Neuronal stem cell (in vitro differentiated cells): ENCODE data around the gene TBC1D5.

Source experiments
- DNase-seq: peaks from one replicate; pipeline ENCODE4 v3.0.0-alpha.2; 2013; ENCODE audit warnings: low spot score
- H2AFZ ChIP-seq: one replicate; pipeline ENCODE4 v1.6.1; 2013; ENCODE audit warnings: mild to moderate bottlenecking, low read length, inconsistent platforms
- H2AK5ac ChIP-seq: 2 replicates; pipeline ENCODE4 v1.6.1; 2013; ENCODE audit warnings: low read depth, mild to moderate bottlenecking, inconsistent platforms, low read length, moderate library complexity, mixed read lengths
- H2BK120ac ChIP-seq: 2 replicates; pipeline ENCODE4 v1.6.1; 2013; ENCODE audit warnings: low read depth, mild to moderate bottlenecking, inconsistent platforms, low read length, moderate library complexity, mixed read lengths
- H2BK12ac ChIP-seq: one replicate; pipeline ENCODE4 v1.6.1; 2013; ENCODE audit warnings: low read length, inconsistent platforms
- H2BK15ac ChIP-seq: 2 replicates; pipeline ENCODE4 v1.6.1; 2013; ENCODE audit warnings: mild to moderate bottlenecking, low read length, inconsistent platforms, mixed read lengths
- H2BK5ac ChIP-seq: one replicate; pipeline ENCODE4 v1.6.1; 2013; ENCODE audit warnings: inconsistent platforms, mild to moderate bottlenecking, low read length, moderate library complexity
- H3K14ac ChIP-seq: one replicate; pipeline ENCODE4 v1.6.1; 2013; ENCODE audit warnings: low read length, inconsistent platforms
- H3K18ac ChIP-seq: 2 replicates; pipeline ENCODE4 v1.6.1; 2013; ENCODE audit warnings: low read length, inconsistent platforms
- H3K23ac ChIP-seq: 2 replicates; pipeline ENCODE4 v1.6.1; 2013; ENCODE audit warnings: low read depth, mild to moderate bottlenecking, mixed read lengths, low read length, inconsistent platforms; ENCODE audit not compliant: poor library complexity
- H3K27ac ChIP-seq: replicated peaks from 3 replicates; pipeline ENCODE4 v1.5.1; 2013; ENCODE audit warnings: low read length, inconsistent platforms
- H3K27me3 ChIP-seq, 3 experiments: 2 replicates each; pipeline ENCODE4 v1.6.1; 2013; ENCODE audit warnings: low read length in 3 of 3, mild to moderate bottlenecking in 2 of 3, inconsistent platforms in 1 of 3, low read depth in 1 of 3, mixed read lengths in 1 of 3, moderate library complexity in 1 of 3; ENCODE audit not compliant: control insufficient read depth in 3 of 3, insufficient read depth in 3 of 3
- H3K36me3 ChIP-seq, 2 donors: replicated peaks in 1 of 2; 2 replicates each; pipeline ENCODE4 v1.6.1; 2013; ENCODE audit warnings: low read length in 2 of 2; ENCODE audit not compliant: control insufficient read depth in 2 of 2, insufficient read depth in 2 of 2
- H3K4ac ChIP-seq: 2 replicates; pipeline ENCODE4 v1.6.1; 2013; ENCODE audit warnings: inconsistent platforms, mild to moderate bottlenecking, low read length, moderate library complexity
- H3K4me1 ChIP-seq, 2 donors: 1 replicate in 1 of 2; 2 replicates in 1 of 2; pipeline ENCODE4 v1.6.1; 2013; ENCODE audit warnings: low read length in 2 of 2, low read depth in 1 of 2; ENCODE audit not compliant: control insufficient read depth in 2 of 2, insufficient read depth in 1 of 2
- H3K4me2 ChIP-seq: one replicate; pipeline ENCODE4 v1.6.1; 2013; ENCODE audit warnings: mild to moderate bottlenecking, low read length, inconsistent platforms; ENCODE audit not compliant: insufficient read depth, poor library complexity, severe bottlenecking
- H3K4me3 ChIP-seq, 2 donors: 2 replicates each; pipeline ENCODE4 v1.5.1; 2013; ENCODE audit warnings: low read length in 2 of 2, mild to moderate bottlenecking in 2 of 2, inconsistent platforms in 1 of 2, moderate library complexity in 1 of 2
- H3K79me1 ChIP-seq: one replicate; pipeline ENCODE4 v1.6.1; 2013; ENCODE audit warnings: low read depth, mild to moderate bottlenecking, inconsistent platforms, low read length, moderate library complexity
- H3K9ac ChIP-seq: one replicate; pipeline ENCODE4 v1.6.1; 2013; ENCODE audit warnings: mild to moderate bottlenecking, low read depth, low read length, inconsistent platforms; ENCODE audit not compliant: poor library complexity
- H3K9me3 ChIP-seq, 2 donors: replicated peaks in 1 of 2; 2 replicates each; pipeline versions ENCODE3 to v1.6.1; 2013; ENCODE audit warnings: low read length in 2 of 2, mild to moderate bottlenecking in 2 of 2, inconsistent platforms in 1 of 2, low read depth in 1 of 2, mixed read lengths in 1 of 2, moderate library complexity in 1 of 2; ENCODE audit not compliant: control insufficient read depth in 2 of 2, insufficient read depth in 1 of 2
- H4K8ac ChIP-seq: one replicate; pipeline ENCODE4 v1.6.1; 2013; ENCODE audit warnings: low read depth, mild to moderate bottlenecking, inconsistent platforms, low read length, moderate library complexity
- H4K91ac ChIP-seq: one replicate; pipeline ENCODE4 v1.6.1; 2013; ENCODE audit warnings: low read length, low read depth, mild to moderate bottlenecking, inconsistent platforms; ENCODE audit not compliant: poor library complexity
- WGBS, 2 donors: extraction: QIAGEN DNeasy Blood & Tissue Kit; methylation state at CpG; one replicate each; pipeline ENCODE4 v1.1.7; 2013; ENCODE audit warnings: missing lambda C conversion rate in 2 of 2, mixed read lengths in 1 of 2; ENCODE audit not compliant: insufficient read length in 2 of 2, insufficient replicate concordance in 1 of 2; ENCODE audit errors: extremely low coverage in 2 of 2; 5-methylcytosine and 5-hydroxymethylcytosine counted together

The TBC1D5 gene

DNA sequence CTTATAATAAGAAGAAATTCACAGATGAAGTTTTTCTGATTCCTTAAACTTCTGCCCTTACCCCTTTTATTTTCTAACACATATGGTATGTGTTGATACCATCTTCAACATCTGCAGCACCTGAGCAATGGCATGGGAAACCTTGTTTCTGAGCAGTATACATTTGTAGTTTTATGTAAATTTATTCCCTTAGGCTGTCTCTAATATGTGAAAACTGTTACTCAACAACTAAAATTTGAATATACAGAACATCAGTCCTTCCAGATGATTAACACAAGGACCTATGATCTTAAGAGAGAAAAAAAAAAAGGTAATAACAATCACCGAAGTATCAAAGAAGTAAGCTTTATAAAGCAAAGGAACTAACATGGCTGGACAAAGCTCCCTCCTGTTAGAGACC lies 190.5 kb downstream of the TBC1D5 start:
- H2BK120ac ChIP-seq: no peak overlapping the region
- no peak for DNase-seq
- H2AFZ ChIP-seq: no peak overlapping the region
- H3K4me3 ChIP-seq: no peak overlapping the region
- no peak overlapping the region for H3K4ac ChIP-seq
- no peak overlapping the region for H3K9ac ChIP-seq
- H3K79me1 ChIP-seq: no peaks in the 10 kb centered on the region
- H3K18ac ChIP-seq: no peak overlapping the region
- H4K8ac ChIP-seq: no peak overlapping the region
- H3K9me3 ChIP-seq: no peaks in the 10 kb centered on the region
- no peaks in the 10 kb centered on the region for H3K27me3 ChIP-seq
- H3K36me3 ChIP-seq: no peaks in the 10 kb centered on the region
- no peak overlapping the region for H3K23ac ChIP-seq
- H4K91ac ChIP-seq: no peak overlapping the region
- H3K4me2 ChIP-seq: no peak overlapping the region
- peaks cover 0 to 4% of the 10 kb centered on the region in 2 donors for H3K4me1 ChIP-seq
- no peak overlapping the region for H2AK5ac ChIP-seq
- no peak overlapping the region for H3K27ac ChIP-seq
- no peak overlapping the region for H2BK5ac ChIP-seq
- no peak overlapping the region for H2BK12ac ChIP-seq
- H2BK15ac ChIP-seq: no peak overlapping the region
- H3K14ac ChIP-seq: no peak overlapping the region
- no CpG with 5 or more reads among the region's 1 CpG for WGBS, 2 donors

DNA sequence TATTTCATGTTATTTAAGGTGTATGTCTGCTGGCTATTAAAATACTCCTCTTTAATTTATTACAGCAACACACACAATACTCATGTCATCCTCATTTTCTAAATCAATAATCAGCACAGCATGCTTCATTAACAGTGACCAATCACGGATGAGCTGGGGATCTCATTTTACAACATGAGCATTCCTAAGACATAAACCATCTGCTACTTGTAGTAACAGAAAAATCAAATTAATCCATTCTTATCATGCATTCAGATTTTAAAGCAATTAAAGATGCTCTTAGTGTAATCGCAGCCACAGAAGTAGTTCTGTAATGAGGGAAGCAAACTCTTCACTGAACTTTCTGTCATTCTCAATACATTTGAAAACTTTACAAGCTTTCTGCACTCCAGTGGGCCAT lies 191.1 kb downstream of the TBC1D5 start:
- no peak overlapping the region for H3K14ac ChIP-seq
- no peak overlapping the region for H3K4me3 ChIP-seq
- no peak for DNase-seq
- H3K36me3 ChIP-seq: no peaks in the 10 kb centered on the region
- H4K8ac ChIP-seq: no peak overlapping the region
- no peaks in the 10 kb centered on the region for H3K27me3 ChIP-seq
- H2AFZ ChIP-seq: no peak overlapping the region
- H3K9ac ChIP-seq: no peak overlapping the region
- no peak overlapping the region for H4K91ac ChIP-seq
- H3K27ac ChIP-seq: no peak overlapping the region
- H3K18ac ChIP-seq: no peak overlapping the region
- no peak overlapping the region for H2BK15ac ChIP-seq
- H3K4ac ChIP-seq: no peak overlapping the region
- no peak overlapping the region for H3K23ac ChIP-seq
- H2BK12ac ChIP-seq: no peak overlapping the region
- H3K4me1 ChIP-seq: peaks cover 0 to 4% of the 10 kb centered on the region in 2 donors
- no peak overlapping the region for H2AK5ac ChIP-seq
- H3K9me3 ChIP-seq: no peaks in the 10 kb centered on the region
- WGBS, 2 donors: no CpG with 5 or more reads among the region's 2 CpGs
- H3K79me1 ChIP-seq: no peaks in the 10 kb centered on the region
- H3K4me2 ChIP-seq: no peak overlapping the region
- no peak overlapping the region for H2BK5ac ChIP-seq
- H2BK120ac ChIP-seq: no peak overlapping the region

DNA sequence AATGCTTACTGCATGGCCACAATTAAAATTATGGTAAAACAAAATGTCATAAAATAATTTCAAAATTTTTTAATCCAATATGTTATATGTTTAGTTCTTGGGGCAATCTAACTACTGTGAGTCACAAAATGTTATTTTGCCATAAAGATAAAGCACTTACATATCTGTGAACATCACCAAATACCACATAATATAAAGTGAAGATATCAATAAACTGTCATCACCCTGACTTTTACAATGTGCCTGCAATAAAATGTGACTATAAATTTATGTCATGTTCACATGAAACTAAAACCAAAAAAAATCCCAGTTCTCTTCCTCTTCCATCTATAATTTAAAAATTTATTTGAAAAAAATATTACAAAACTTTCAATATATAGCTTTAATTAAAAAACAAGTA lies 191.8 kb downstream of the TBC1D5 start:
- Histone ChIP-seq H3K27ac (no peak overlapping the region), H2BK120ac (no peak overlapping the region), H3K4me1 (peaks cover 0 to 3% of the 10 kb centered on the region in 2 donors), H3K27me3 (no peaks in the 10 kb centered on the region), H2BK15ac (no peak overlapping the region), H3K36me3 (no peaks in the 10 kb centered on the region), H3K4me2 (no peak overlapping the region), H3K9ac (no peak overlapping the region), H3K18ac (no peak overlapping the region), H2AK5ac (no peak overlapping the region), H4K8ac (no peak overlapping the region), H3K23ac (no peak overlapping the region), H3K9me3 (no peaks in the 10 kb centered on the region), H2BK5ac (no peak overlapping the region), H4K91ac (no peak overlapping the region), H3K79me1 (no peaks in the 10 kb centered on the region), H3K4me3 (no peak overlapping the region), H2BK12ac (no peak overlapping the region), H2AFZ (no peak overlapping the region), H3K4ac (no peak overlapping the region), H3K14ac (no peak overlapping the region)
- DNase-seq: no peak

DNA sequence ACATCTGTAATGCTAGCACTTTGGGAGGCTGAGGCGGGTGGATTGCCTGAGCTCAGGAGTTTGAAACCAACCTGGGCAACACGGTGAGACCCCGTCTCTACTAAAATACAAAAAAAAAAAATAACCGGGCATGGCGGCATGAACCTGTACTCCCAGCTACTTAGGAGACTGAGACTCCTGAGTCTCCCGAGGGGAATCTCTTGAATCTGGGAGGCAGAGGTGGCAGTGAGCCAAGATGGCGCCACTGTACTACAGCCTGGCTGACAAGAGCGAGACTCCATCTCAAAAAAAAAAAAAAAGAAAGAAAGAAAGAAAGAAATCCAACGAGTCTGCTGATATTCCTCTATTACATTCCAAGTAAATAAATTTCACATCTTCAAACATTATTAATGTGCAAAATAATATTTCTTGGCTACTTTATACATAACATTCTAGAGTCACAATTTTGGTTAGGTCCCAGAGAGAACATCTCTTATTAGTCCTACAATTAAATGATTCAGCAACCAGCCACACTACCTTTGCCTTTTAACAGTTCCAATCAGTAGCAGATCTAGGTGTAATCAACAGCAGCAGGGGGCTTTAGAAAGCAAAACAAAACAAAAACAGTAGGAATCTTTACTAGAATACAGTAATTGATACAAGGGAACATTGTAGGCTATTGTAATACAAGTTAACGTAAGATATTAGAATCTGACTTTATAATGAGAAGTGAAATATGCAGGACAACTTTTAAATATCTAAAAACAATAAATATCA lies 195.8 kb downstream of the TBC1D5 start:
- no peak overlapping the region for H2BK120ac ChIP-seq
- no peaks in the 10 kb centered on the region for H3K9me3 ChIP-seq
- no peak overlapping the region for H4K91ac ChIP-seq
- no peaks in the 10 kb centered on the region for H3K4me1 ChIP-seq
- no peak overlapping the region for H3K23ac ChIP-seq
- H2AK5ac ChIP-seq: no peak overlapping the region
- no CpG with 5 or more reads among the region's 10 CpGs for WGBS, 2 donors
- H3K18ac ChIP-seq: no peak overlapping the region
- H3K36me3 ChIP-seq: no peaks in the 10 kb centered on the region
- no peak overlapping the region for H2BK15ac ChIP-seq
- no peak for DNase-seq
- H3K4me3 ChIP-seq: no peak overlapping the region
- H3K4me2 ChIP-seq: no peak overlapping the region
- no peak overlapping the region for H4K8ac ChIP-seq
- H2AFZ ChIP-seq: no peak overlapping the region
- H3K27me3 ChIP-seq: no peaks in the 10 kb centered on the region
- no peak overlapping the region for H3K9ac ChIP-seq
- no peak overlapping the region for H3K27ac ChIP-seq
- H2BK5ac ChIP-seq: no peak overlapping the region
- no peak overlapping the region for H3K14ac ChIP-seq
- no peak overlapping the region for H3K4ac ChIP-seq
- no peaks in the 10 kb centered on the region for H3K79me1 ChIP-seq
- H2BK12ac ChIP-seq: no peak overlapping the region
